ENCODE results near the gene INO80D.
"Not testable (repeated sequence)": the region's sequence is repeated elsewhere in the genome, so short reads cannot be mapped to it uniquely, and the experiment has no call there.

Gene INO80D

DNA sequence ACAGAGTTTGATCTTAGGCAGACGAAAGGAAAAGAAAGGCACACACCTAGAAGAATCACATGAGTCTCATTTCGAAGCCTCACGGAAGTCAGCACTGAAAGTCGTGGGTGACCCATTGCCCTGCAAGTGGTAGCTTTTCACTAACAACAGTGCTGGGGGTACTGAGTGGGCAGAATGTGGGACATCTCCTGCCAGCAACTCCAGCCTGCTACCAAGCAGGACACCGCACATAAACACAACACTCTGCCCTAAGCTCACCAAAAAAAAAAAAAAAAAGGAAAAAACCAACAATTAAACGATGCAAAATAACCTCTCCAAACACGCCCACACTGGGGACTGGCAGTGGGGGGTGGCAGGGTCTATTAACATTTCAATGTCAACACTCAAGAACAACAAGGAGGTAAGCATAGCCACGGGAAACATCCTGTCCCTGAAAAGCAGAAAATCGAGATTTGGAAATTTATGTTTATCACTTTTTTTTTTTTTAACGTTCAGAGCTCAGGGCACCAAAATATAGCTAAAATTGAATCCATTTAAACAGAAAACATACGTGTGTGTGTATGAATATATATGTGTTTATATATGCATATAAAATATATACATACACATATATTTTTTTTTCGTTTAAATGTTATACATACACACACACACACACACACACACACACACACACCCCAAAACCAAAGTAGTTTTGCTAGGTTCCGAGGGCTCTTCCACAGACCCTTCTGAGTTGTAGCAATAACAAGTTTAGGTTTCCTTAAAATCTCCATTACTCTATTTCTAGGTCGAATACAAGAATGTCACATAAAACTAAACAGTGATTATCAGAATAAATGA, 2.2 kb downstream of the INO80D start:
- DNase-seq: peak; percentile 15

DNA sequence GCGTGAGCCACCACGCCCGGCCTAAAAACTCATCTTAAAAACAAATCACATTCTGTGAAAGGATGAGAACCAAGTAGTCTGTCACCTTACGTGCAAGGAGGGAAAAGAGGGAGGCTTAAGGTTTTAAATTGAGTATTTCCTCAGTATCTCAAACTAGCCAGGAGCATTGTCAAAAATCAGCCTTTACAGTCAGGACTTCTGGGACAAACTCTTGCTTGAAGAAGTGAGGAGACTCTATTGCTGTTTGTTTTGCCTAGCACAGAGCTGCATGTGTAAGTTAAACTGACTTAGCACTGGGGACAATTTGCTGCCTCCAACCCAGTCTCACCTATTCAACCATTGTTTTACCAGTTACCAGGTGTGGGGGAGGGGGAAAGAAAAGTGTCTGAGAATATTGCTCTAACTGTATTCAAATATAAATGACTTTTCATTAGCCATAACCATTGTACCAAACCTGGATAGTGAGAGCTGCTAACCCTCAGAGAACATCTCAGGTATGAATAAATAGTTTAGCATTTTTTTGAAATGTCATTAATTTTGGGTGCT, 3.6 kb downstream of the INO80D start:
- DNase-seq: no peak

DNA sequence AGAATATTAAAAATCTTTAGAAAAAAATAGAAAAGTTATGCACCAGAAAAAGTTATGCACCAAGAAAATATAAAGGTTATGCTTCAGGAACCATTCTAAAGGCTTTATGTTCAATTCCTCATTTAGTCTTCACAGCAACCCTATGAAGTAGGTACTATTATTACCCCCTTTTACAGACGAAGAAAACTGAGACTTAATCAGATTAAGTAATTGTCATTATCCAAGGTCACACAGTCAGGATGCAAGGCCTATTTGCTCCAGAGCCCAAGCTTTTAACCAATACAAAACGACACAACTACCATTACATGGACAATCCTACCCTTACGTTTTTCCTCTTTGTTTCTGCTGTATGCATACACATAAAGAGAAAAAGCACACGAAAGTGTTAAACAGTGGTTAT, 5.0 kb downstream of the INO80D start:
- no peak for DNase-seq

DNA sequence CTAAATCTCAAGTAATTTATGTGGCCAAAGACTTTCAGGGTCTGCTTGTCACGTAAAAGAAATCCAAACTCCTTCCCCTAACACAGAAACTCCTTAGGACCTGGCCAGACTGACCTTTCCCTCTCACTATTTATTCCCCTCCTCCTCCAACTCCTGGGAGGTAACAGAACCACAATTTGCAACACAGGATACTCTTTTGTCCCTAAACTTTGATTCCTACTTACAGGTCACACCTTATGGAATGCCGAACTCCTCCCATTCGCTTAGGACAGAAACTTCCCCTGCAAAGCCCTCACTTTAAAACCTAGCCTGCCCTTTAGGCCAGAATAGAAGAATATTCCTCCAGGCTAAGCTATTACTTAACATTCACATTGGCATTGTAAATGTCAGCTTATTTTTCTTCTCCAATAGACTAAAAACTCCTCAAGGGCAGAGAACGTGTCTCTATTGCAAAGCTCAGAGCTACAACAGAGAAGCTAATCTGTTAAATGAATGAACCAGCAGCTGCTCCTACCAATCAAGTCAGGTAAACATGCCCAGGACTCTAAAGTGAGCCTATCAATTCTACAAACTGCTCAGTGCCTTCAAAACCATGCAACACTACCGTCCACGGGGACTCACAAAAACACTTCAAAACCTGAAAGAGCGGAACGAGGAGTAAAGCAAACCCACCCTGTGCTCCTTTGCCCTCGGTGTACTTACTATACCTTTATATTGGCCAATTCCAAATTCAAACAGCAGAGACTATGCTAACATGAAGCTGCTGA, 6.1 kb downstream of the INO80D start:
- no peak for DNase-seq

DNA sequence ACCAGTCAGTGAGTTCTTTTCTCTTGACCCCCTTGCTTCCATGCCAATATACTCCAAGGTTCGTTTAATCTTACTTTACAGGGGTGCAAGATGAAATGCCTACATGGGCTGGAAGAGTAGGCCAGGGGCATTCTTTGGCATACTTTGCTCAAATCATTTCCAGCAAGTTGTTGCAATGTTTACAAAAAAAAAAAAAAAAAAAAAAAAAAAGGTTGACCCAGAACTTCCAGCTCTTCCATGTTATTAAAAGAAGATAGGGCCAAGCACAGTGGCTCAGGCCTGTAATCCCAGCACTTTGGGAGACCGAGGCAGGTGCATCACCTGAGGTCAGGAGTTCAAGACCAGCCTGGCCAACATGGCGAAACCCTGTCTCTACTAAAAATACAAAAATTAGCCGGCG, 8.1 kb downstream of the INO80D start:
- DNase-seq: not testable (repeated sequence)

DNA sequence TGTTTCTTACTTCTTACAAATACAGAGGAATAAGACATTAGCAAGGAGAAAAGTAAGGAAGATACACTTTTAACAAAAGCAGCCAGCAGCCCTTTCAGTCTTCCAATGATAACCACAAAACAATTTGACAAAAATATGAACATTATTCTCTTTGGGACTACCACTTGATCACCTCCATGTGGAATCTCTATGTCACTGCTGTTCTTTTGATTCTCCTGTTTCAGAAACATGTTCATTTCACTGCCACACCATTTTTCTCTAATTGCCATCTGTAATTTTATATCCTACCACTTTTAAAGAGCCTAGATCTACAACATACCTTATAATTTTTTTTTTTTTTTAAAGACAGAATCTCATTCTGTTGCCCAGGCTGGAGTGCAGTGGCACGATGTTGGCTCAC, 10.9 kb downstream of the INO80D start:
- DNase-seq: no peak

DNA sequence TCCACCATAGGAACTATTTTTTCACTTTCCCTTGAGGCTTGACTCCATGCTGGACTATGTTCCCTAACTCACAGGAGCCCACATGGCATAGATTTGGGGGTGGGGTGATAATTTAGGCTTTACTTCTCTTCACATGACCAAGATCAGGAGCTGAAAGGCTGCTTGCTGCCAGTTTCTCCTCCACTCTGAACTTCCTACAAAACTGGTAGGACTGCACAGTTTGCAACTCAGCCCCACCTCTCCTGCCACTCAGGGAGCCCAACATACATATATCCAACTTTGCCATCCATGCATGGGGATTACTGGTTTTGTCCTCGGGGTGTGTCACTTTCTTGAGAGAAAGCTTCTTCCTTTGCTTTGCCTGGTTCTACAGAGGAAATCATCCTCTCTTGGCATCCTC, 14.2 kb downstream of the INO80D start:
- no peak for DNase-seq

DNA sequence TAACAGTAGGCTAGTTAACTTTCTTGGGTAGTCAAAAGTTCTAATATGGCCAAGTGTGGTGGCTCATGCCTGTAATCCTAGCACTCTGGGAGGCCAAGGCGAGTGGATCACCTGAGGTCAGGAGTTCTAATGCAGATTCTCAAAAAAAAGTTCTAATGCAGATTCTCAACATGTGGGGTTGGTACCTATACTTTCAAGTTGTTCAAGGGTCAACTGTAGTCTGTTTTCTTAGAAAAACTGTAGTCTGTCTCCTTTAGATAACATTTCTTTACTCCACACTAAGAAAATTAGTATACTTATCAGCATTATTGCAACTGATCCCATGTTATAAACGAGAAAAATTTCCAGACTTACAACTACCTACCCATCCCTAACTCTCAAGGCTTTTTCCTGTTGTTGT, 16.6 kb downstream of the INO80D start:
- no peak for DNase-seq

DNA sequence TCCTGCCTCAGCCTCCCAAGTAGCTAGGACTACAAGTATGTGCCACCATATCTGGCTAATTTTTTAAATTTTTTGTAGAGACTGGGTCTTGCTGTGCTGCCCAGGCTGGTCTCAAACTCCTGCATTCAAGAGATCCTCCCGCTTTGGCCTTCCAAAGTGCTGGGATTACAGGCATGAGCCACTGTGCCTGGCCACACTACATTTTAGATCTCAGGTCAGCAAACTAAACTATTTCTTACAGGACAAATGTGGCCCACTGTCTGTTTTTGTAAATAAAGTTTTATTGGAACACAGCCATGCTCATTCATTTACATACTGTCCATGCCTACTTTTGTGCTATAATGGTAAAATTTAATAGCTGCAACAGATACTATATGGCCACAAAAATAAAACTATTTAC, 17.8 kb downstream of the INO80D start:
- no peak for DNase-seq

DNA sequence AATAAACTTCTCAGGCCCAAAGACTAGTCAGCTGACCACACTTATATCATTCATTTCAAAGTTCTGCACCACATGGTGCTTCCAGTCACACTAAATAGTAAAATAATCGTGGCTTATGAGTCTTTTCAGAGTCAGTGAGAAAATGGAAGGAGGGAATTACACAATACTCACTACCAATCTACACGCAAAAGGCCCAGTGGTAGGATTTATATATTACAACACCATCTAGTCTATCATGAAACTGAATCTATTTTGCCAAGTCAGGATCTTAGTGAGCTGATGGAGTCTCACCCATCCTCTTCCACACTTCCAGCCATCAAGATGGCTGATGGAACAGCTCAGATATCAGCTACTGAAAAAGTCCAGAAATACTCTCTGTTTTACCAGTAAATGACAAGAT, 21.9 kb downstream of the INO80D start:
- DNase-seq: no peak

DNA sequence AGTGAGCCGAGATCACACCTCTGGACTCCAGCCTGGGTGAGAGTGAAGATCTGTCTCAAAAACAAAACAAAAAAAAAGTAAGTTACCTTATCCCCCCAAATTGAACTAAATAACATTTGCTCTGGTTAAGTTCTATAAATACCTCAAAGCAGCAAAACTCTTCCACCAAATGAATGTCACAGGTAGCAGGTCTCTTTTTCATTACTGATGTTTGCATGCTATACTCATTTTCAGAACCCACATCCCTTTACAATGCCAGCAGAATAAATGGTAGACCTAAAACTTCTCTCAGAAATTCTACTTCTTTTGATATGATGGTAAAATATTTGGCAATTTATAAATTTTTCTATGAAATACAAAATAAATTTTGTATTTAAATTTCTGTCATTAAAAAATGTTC, 22.3 kb downstream of the INO80D start:
- DNase-seq: no peak

DNA sequence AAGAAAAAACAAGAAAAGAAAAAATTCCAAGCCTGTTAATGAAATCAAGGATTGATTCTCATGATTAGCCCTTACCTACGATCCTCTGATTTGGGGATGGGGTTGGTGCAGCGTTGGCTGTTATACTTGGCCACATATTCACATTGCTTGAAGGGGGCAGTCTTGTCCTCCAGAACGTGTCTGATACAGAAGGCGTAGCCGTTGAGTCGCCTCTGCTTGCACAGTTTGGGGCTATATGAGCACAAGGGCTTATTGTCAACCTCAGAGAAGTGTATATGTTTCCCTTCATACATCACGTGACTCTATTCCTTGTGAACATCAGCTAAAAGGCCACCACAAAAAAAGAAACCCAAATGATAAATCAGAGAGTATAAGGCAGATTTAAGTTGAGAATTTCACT, 23.2 kb downstream of the INO80D start:
- DNase-seq: no peak

DNA sequence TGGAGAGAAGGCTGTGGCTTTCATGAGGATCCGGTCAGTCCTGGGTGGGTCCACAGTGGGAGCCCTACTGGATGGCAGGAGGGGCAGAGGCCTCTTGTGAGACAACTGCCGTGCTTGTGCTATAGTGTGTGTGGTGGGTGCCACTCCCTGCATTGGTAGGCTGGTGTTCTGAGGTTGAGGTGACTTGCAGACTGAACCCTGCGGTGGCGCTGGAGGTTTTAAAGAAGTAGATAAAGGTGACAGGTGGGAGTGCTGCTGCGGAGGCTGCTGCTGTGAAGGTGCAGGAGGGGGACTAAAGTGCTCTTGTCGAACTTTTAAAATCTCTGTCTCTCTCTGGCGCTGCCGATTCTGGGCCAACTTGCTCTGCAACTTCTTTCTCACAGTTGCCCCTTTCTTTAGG, 29.7 kb downstream of the INO80D start:
- DNase-seq: no peak

DNA sequence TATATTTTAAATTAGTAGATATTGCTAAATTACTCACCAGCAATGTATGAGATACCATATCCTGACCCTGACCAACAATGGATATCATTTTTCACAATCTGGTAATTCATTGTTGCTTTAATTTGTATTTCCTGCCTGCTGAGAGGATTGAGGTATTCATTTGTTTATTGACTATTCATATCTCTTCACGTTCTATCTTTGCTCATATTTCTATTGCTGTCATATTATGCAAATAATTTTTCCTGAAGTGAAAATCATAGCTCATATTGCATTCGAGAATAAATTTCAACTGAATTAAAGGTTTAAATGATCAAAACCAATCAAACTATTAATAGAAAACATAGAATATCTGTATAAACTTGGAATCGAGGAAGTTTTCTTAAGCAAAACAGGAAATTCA, 31.0 kb downstream of the INO80D start:
- DNase-seq: no peak

DNA sequence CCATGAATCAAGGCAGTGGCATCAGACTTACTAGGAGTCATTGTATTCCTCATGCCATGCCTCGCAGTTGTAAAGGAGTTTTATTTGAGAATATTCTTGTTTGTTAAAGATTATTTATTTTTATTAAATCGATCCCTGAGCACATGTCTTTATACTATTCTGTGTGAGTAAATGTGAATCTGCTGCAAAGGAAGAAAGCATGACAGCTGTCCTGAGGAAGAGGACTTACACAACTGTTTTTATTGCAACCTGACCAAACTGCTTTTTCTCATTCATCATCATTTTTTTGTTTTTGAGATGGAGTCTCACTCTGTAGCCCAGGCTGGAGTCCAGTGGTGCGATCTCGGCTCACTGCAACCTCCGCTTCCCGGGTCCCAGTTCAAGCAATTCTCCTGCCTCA, 34.1 kb downstream of the INO80D start:
- no peak for DNase-seq

DNA sequence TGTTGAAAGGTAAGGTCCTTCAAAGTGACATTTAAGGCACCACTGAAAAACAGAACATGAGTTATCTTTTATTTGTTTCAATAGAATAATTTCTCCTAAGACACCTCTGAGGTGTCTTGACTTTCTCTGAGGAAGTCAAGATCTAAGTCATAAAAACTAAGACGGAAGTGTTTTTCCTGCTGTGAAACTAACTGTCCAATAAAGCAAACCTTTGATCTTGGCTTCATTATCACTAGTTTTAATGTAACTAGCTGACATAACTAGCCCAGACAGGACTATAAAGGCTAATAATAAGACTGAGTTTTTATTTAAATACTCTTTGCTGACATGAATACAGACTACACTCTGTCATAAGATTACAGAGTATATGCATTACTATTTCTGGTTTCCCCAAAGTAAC, 36.6 kb downstream of the INO80D start:
- no peak for DNase-seq

DNA sequence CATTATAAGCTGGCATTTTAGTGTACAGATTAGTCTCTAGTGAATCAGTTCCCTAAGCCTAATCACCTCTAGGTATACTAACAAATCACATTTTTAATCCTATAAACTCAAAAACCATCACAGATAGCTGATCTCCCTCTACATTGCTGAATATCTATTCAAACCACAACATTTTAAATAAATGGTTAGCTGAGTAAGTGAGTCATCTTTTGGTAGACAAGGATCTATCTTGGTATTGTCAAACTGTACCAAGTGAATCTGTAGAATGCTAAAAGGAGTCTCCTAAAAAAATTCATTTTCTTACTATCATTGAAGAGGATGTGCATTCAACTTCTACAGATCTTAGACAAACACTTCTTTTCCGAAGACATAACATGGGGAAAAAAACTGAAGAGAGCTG, 40.7 kb downstream of the INO80D start:
- no peak for DNase-seq

DNA sequence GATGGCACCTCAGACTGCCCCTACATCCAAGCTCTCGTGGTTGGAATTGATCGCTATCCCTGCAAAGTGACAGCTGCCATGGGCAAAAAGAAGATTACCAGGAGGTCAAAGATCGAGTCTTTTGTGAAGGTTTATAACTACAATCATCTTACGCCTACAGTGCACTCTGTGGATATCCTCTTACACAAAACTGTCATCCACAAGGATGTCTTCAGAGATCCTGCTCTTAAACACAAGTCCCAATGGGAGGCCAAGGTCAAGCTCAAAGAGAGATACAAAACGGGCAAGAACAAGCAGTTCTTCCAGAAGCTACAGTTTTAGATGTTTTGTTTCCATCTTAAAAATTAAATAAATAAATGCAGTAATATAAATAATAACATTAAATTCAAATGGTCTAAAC, 45.4 kb downstream of the INO80D start:
- DNase-seq: no peak

DNA sequence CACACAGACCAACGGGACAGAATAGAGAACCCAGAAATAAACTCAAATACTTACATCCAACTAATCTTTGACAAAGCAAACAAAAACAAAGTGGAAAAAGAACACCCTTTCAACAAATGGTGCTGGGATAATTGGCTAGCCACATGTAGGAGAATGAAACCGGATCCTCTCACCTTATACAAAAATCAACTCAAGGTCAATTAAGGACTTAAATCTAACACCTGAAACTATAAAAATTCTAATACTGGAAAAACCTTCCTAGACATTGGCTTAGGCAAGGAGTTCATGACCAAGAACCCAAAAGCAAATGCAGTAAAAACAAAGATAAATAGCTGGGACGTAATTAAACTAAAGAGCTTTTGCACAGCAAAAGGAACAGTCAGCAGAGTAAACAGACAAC, 50.6 kb downstream of the INO80D start:
- not testable (repeated sequence) for DNase-seq

DNA sequence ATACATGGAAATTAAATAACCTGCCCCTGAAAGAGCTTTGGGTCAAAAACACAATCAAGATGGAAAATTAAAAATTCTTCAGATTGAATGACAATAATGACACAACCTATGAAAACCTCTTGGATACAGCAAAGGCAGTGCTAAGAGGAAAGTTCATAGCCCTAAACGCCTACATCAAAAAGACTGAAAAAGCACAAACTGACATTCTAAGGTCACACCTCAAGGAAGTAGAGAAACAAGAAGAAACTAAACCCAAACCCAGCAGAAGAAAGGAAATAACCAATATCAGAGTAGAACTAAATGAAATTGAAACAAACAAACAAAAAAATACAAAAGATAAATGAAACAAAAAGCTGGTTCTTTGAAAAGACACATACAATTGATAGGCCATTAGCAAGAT, 52.5 kb downstream of the INO80D start:
- DNase-seq: not testable (repeated sequence)

DNA sequence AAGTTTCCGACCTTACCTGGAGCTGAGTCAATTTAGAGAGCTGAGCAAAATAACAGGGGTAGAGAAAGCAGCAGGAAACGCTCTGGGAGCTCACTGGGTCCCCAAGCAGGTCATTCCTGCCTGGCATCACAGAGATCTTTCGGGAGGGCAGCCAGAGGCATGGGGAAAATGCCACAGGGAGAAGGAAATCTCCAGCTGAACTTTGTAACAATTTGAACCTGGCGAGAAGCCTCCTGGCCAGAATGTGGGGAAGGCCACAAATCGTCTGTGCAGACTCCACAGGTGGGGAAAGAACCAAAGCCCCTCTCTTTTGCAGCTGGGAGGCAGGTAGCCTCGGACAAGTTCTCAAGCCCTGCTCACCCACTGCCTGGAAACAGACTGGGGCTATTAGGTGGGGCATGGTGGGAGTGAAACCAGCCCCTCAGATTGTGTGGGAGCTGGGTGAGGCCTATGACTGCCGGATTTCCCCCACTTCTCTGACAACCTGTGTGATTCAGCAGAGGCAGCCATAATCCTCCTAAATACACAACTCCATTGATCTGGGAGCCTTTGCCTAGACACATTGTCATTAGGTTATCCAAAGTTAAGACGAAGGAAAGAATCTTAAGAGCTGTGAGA, 53.9 kb downstream of the INO80D start:
- DNase-seq: no peak

DNA sequence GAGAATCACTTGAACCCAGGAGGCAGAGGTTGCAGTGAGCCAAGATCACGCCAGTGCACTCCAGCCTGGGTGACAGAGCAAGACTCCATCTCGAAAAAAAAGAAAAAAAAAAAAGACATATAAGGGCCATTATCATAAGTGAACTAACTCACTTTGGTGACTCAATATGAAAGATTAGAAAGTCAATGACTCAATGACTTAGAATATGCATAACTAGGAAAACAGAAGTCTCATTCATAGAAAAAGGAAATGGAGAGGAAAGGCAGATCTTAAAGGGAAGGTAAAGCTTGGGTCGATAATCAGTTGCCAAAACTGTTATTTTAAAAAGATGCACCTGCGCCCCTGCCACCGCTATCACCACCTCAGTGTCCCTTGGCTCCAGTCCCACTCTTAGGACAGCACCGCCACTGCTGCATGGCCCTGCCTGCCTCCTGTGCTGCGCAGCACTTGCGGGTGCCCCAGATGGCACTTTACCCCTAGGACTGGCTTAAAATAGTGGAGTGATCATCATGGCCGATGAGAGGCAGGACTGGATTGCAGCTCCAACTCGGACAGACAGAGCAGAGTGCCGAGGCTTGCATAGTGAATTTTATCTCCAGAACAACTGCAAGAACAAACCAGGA, 54.7 kb downstream of the INO80D start:
- no peak for DNase-seq

DNA sequence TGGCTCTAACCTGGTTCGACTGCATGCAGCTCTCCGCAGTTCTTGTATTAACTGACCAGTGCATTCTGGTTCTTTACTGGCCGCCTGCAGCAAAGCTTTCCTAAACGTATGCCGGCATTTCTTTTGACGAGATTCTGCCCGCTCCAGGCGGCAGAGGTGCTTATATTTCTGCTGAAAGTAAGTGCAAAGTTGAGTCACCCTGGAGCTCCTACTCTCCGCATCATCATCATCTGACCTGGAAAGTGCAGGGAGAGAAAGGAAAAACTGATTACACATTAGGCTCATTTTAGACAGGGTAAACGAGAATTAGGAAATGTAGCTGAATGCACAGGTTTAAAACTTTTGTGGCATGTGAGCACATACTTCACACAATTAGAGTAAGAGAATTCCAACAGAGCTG, 57.9 kb downstream of the INO80D start:
- no peak for DNase-seq

Data from NCI-H345 (cell line).